GM21723 (cell line): Measurements from ENCODE around the gene MATN4.

ENCODE experiments used
- ATAC-seq: cut with Tn5 transposase; IDR thresholded peaks from one replicate; pipeline ENCODE4 v1.9.1; 2021; ENCODE audit warnings: mild to moderate bottlenecking, moderate library complexity; ENCODE audit not compliant: unreplicated experiment

Gene MATN4

DNA sequence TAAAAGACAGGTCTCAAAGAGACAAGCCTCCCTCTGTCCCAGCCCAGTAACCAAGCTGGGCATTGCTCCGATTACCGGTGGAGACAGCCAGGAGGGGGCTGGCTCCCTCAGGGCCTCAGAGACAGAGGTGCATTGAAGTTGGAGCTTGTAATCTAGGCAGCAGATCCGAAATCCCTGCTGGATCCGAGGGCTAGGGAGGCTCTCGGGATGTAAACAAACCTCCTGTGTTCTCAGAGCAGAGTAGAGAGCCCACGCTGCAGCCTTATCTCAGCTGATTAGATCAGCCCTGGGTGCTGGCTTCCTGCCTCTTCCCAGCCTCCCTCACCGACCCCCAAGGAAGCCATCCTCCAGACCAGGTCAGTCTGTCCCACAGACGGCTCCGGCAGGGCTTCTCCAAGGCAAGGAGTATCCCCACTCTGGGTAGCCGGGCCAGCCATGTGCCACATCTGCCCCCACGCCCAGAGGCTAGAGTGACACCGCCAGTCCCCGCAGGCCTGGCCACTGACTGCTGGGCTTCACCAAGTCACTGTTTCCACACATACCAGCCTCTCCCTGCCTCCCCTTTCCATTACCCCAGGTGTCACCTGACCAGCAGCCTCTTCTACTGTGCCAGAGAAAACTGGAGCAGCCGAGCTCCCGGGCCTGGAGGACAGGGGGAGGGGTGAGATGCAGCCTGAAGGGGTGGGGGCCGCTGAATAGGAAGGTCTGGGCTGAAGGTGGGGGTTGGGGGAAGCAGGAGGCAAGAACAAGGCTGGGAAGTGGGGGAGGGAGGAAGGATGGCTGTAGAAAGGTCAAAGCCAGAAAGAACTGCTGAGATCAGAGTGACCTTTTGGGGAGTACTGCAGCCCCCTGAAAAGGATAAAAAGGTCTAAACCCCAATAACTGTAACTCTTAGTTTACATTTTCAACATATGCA is 34.1 kb upstream of the MATN4 start:
- ATAC-seq: no peak

DNA sequence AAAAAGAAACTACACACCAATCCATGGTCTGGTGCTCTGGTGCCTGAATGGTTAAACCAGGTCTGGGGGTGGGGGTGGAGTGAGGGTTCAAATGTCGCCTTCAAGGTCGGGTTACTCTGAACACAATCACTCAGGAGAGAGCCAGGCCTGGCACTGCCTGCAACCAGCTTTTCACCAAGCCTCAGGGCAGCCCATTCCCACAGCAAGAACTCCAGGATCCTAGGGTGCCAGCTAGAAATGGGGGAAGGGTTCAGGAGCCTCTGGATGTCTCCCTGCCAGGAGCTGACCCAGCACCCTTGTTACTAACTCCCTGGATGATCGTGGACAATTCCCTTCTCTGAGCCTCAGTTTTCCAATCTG is 33.5 kb upstream of the MATN4 start:
- ATAC-seq: no peak

DNA sequence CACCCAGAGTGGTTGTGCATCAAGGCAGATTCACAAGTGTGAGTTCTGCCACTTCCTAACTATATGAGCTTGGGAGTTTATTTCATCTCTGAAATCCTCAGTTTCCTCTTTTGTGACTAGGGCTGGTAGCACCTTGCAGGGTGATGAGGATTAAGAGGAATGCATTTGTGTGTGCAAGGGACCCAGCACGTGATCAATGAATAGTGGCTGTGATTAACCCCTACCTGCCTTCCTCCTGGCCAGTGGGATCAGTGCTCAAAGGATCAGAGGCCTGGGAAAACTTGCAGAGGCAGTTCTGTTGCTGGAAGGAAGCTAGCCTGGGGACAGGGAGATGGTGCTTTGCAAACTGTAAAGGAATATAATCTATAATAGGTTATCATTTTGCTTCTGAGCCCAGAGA is 32.9 kb upstream of the MATN4 start:
- no peak for ATAC-seq

DNA sequence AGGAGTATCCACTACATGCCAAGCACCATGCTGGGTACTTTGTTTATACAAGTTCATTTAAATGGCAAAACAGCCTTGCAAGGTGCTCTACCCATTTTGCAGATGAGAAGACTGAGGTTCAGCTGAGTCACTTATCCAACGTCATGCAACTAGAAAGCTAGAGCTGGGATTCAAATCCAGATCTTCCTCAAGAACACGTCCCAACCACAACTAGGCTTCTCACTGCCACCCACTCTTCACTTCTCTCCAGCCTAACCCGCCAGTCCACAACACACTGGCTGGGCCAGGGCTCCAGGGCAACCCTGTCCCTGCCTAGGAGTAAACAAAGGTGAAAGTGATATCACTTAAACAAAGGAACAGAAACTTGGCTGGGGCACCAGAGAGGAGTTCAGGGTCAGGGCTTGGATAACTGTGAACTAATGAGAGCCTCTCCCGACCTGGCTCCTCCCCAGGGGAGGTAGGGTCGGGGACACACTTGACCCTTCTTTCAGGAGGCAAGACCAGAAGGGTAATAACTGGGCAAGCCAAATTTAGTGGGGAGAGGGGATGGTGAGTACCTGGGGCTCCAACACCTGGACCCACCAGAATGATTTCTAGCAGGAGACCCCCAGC is 32.2 kb upstream of the MATN4 start:
- ATAC-seq: no peak

DNA sequence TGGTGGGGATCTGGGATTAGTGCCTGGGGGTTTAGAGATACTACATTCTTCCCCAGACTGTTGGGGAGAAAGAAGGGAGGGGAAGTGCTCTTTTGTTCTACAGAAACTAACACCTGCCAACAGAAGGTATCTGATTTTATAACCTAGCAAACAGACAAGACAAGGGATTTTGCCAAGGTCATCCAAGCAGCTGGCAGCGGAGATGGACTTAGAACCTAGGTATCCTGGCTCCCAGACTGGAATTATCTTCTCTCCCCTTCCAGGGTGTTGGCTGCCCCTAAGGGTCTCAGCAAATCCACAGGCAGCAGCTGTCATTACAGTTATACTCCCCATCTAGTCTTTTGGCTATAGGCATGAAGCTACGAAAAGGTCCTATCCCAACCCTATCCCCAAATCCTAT is 31.7 kb upstream of the MATN4 start:
- ATAC-seq: no peak

DNA sequence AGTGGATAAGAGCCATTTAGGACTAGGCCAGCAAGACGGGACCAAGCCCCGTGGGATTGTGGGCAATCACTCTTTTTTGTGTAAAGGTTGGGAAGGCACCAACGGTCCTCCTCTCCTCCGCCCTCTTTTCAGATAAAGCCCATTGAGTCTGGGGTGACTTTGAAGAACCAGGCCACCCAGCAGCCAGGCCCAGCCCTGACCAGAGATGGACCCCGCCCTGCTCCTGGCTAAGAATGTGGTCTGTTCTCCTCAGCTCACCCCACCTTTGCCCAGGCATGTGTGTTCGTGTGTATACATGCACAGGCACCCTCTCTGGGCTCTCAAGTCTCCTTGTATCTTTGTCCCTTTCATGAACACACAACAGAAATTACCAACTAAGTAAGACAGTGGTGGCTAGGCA is 31.0 kb upstream of the MATN4 start:
- ATAC-seq: no peak

DNA sequence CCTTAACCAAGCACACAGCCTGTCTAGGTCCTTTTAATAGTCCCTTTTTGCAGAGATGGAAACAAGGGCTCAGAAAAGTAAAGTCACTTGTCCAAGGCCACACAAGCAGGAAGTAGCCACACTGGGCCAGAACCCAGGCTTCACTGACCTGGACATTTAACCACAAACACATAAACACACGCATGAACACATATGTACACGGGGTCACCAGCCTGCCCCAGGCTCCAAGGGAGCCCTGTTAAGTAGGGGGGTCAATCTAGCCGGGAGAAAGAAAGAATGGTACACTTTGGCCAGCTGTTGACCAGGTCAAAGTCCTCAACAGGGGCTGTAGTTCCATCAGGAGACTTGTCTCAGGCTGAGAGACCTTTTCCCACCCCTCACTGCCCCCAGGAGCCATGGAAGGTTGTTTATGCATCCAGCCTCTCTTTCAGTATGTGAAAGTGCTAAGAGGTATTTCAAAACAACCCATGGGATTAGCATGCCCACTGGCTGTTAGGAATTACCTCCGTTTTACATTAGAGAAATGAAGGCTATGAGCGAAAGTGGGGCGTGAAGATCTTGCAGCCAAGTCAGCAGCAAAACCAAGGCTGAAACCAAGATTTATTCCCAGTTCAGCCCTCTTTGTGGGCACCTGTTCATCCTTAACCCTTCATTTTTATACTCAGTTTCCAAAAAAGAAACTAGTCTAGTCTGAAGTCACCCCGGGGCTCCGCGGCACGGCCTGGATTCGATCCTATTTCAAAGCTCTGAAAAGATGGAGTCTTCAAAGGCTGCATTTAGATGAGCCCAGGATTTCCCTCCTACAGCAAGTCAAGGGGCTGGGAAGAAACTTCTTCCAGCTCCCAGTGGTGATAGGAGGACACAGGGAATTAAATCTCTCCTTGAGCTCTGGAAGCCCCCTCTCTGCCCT is 30.3 kb upstream of the MATN4 start:
- ATAC-seq: no peak

DNA sequence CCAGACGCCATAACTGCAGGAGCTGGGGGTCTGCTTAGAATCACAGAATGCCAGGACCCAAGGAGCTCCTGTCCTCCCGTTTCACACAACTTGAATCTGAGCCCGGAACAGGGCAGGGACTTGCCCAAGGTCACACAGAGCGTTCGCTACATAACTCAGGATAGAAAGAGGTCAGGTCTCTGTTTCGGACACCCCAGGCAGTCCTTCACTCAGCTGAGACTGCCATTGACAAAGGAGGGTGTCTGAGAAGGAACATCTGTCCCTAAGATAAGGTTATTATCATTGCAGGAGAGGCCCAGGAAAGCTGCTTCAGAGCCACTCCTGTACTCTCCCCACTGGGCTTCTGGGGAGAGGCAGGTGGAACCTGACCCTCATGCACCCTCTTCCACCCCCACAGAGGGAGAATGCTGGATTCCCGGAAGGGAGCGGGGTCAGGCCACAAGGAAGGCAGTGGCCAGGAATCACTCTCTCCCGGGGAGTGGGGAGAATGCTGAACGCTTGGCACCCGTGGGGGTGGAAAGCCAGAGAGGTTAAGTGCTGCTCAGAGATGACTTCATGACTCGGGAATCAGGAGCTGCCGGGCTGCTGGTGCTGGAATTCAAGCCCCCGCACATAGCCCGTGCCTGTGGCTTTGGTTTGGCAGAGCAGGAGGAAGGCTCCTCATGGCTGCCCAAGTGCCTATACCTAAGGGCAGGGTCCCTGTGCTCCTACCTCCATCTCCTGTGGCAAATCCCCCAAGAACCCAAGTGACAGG is 29.4 kb upstream of the MATN4 start:
- no peak for ATAC-seq

DNA sequence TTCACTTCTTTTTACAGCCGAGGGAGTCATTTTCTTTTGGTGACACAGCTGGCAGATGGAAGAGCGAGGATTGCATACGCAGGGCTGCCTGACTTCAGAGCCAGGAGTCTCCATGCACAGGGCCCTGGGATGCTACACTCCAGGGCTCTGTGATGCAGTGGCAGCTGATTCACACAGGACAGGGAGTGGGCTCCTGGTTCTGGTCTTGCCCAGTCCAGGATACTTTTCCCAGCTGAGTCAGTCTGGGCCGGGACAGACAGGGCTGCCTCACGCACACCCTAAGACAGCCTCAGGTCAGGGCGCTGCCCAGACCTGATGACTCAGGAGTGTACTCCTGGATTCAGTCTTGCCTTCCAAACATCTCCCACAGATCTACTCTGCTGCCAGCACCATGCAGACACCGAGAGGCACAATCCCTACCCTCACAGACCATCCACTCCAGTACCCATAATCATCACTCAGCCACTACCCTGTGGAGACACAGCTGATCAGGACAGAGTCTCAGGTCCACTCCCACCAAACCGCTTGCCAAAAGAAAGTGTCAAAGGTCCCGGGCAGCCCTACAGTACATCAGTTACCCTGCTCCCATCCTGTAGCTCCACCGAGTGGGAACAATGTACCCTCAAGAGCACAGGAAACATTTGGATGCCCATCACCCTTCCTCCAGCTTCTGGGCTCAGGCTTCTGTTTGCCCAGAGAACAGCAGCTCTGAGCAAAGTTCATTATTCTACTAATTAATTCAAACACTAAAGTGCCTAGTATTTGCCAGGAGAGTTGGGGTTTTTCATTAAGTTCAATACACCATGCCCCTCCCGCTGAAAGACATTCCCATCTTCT is 28.6 kb upstream of the MATN4 start:
- no peak for ATAC-seq

DNA sequence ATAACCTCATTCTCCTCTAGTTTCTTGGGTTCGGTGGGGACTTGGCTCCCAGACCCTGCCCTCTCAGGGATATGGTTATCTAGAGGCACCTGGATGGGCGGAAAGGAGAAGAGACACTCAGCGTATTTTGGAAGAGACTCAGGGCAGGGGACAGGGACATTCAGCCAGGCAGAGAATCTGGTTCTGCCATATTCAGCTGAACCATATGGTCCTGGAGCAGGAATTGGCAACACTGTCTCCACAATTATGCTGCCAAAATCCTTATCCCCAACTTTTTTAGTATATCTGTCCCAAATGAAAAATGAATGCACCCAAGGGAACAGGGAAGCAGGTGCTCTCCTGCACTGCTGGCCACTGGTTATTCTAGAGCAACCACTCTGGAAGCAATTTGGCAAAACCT is 22.4 kb upstream of the MATN4 start:
- no peak for ATAC-seq

DNA sequence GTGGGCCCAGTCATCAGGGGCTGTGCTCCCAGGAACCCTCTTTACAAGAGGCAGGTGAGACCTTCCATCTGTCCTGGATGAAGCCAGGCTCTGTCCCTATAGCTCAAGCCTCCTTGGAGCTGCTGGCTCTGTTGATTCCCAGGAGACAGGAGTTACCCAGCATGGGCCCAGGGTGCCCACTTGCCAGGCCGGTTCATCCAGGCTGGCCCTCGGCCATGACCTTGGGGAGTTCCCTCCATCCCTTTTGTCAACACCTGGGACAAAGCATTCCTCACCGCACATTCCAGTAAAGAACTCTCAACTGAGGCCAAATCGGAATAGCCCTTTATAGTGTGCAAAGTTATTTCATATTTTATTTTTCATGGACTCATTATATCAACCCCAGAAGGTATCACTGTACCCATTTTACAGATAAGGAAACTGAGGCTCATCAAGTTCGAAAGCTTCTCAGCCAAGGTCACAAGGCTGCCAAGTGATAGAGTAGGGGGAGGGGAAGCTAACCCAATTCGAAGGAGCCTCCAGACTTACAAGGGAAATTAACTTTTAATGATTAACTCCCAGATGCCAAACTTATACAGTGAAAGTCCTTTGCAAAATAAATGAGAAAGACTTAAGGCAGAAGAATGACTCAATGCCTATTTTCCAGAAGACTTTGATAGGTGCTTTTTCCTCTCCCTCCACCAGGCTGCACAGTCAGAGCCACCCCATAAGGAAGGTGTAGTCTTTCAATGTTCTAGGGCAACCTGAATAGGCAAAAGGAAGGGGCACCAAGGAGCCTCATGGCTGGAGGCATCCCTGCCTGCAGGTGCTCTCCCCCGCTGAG is 21.6 kb upstream of the MATN4 start:
- ATAC-seq: no peak

DNA sequence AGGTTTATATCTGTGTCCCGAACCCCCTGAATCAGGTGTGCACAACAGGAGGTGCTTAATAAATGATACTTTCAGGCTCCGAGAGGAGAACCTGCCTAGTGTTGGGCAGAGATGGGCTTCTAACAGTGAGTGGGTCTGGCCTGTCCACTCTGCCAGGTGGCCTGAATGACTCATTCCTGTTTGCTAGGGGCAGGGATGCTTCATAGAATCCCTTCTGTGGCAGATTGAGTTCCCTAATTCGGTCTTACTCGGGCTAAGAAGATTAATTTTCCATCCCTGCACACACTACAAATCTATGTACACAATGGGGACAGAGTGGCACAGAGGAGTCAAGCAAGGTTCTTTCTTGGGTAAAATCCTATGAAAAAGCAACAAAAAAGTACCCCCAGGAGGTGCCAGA is 20.4 kb upstream of the MATN4 start:
- no peak for ATAC-seq

DNA sequence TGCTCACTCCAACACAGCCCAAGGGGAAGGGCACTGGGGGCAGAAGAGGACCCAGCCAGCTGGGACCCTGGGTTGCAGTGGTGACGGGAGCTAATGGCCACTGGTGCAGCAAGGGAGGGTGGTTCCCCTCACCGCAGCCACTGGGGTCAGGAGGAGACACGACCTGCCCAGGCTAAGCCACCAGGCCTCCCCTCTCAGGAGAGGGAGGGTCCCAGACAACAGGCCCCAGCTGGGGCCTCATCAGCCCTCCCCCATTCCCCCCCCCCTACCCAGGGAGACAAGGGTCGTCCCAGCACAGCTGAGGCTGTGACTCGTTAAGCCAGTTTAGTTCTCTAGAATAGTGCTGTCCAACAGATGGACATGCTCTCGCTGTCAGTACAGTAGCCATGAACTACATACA is 17.3 kb upstream of the MATN4 start:
- no peak for ATAC-seq

DNA sequence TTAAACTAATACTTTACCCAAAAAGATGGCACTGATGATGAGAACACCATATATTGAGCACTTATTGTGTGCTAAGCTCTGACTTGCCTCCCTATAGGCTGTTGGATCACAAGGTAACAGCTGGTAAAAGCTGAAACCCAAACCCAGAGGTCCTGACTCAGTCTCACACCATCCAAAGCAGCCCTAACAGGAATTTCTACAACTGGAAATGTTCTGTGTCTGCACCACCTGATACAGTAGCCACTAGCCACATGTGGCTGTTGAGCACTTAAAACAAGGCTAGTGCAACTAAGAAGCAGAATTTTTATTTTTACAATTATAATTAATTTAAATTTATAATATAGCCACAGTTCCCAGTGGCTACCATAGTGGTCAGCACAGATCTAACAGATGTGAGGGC is 15.6 kb upstream of the MATN4 start:
- no peak for ATAC-seq

DNA sequence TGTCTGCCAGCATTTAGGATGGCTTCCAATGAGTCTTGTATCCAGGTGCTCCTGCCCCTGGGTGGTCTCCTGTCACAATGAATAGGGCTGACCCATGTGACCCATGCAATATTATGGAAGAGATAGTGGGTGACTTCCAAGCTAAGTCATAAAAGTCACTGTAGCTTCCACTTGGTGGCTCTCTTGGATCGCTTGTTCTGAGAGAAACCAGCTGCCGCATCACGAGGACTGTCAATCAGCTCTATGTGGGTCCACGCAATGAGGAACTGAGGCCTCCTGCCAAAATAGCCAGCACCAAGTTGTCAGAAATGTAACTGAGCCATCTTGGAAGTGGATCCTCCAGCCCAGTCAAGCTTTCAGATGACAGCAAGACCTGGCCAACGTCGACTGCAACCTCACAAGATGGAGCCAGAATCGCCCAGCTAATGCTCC is 14.9 kb upstream of the MATN4 start:
- ATAC-seq: no peak

DNA sequence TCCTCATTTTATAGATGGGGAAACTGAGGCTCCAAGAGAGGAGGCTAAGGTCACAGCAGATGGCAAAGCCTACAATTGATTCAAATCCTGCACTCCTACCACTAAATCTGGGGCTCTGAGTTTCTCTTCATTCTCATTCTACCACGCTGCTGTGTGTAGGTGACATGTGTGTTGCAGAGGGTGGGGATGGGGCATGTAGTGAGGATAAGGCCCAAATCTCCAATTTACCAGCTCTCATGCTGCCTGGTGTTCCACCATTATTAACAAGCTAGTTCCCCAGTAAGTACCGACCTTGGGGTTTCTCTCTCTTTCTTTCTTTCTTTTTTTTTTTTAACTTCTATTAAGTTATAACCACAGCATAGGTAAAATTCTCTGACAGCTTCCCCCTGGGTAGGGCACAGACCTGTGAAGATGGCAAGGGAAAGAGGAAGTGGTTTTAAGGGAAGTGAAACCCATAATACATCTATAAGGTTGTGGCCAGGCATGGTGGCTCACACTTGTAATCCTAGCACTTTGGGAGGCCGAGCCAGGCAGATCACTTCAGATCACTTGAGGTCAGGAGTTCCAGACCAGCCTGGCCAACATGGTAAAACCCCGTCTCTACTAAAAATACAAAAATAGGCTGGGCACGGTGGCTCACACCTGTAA is 13.0 kb upstream of the MATN4 start:
- no peak for ATAC-seq

DNA sequence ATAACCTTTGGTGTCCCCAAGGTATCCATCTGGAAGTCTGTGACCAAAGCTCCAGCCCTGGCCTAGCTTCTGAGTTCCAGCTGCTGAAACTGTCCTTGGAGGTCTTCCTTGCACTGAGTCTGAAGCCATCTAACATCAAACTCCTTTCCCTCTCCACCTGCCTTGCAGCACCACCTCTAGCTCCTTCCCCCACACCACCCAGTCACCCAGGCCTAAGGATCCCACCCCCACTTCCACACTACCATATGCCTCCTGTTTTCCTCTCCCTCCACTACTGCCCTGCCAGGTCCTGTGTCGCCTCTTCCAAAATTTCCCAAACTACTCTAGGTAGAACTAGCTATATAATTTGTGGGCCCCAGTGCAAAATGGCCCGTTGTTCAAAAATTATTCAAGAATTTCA is 10.8 kb upstream of the MATN4 start:
- no peak for ATAC-seq

DNA sequence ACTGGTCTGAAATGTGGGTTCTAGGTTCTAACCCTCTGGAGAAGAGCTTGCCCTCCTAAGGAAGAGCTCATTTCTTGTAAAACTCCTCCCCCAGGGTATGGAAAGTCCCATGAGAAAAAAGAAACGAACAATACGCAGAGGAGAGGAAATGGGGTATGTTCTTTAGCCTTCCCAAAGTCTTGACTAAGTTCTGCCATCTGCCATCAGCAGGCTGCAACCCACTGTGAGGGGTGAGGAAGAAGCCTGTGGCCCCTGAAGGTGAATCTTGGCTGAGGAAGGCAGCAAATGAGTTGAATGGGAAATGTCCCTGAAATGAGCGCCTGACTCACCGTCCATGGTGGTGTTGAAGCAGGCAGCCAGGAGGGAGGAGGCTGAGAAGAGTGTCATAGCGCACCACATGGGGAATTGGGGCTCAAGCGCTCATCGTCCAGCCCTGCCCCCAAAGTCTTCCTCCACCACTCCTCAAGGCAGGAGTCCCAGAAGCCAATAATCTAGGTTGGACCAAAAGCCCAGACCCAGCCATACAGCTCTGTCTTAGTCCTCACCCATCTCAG is 10.4 kb upstream of the MATN4 start:
- no peak for ATAC-seq
